Caki2 (cell line): ENCODE data around the gene FNDC11. TPM values are rescaled to one million over a fixed set of nuclear protein-coding genes. Genes with fewer than 3 reads are reported as not detected.
A peak's percentile ranks its signal among the peaks of the same experiment; 100 is the strongest.
"Not testable (repeated sequence)": the region's sequence is repeated elsewhere in the genome, so short reads cannot be mapped to it uniquely, and the experiment has no call there.

Source experiments
- DNase-seq: peaks from one replicate; pipeline ENCODE4 v3.0.0-alpha.2; 2015; ENCODE audit warnings: low read depth
- in situ Hi-C: cut with HindIII; loops from 2 replicates; pipeline ENCODE4 v1.10.0; 2016; ENCODE audit warnings: low sequenced_read_pairs, low pct_unique_long_range_greater_than_20kb, mixed read lengths
- total RNA-seq: library from RNA; depleted of rRNA; stranded (reverse); fragments of >200 nt; shearing (Covaris generic); gene quantifications from 2 replicates; pipeline ENCODE4 v1.2.3, GENCODE V29; 2014; ENCODE audit warnings: low replicate concordance

The FNDC11 gene
- total RNA-seq, 1 experiment from 2014 or later, result 1.1 TPM

DNA sequence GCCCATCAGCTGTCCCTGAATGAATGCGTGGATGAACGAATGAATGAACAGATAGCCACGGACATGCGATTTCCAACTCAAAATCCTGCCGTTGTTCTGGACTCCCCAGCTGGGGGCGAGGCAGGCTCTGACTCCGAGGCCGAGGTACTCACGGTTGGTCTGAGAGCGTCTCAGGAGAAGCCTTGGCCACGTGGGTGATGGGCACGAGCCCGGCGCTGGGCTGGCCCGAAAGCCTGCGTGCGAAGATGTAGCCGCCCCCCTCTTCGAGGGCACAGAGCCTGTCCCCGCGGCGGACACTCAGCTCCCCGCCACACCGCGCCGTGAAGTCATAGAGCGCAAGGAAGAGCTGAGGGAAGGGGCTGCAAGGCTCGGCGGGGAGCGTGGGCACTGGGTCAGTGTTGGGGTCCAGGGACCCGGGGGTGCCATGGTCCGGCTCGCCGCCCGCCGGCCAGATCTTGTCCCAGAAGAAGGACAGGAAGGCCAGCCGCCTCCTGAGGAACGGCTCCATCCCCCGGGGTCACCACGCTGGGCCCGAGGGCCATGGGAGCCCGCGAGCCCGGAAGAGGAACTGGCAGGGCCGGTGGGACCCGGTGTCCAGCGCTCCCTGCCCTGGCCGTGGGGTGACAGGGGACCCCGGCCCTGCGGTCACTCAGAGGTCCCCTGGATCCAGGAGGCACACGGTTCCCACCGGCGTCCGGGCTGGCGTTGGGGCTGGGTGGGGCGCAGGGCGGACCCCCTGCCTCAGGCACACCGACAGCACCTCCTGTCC is 6.8 kb upstream of the FNDC11 start:
- no peak for DNase-seq
- in situ Hi-C loops, result no loop called here

DNA sequence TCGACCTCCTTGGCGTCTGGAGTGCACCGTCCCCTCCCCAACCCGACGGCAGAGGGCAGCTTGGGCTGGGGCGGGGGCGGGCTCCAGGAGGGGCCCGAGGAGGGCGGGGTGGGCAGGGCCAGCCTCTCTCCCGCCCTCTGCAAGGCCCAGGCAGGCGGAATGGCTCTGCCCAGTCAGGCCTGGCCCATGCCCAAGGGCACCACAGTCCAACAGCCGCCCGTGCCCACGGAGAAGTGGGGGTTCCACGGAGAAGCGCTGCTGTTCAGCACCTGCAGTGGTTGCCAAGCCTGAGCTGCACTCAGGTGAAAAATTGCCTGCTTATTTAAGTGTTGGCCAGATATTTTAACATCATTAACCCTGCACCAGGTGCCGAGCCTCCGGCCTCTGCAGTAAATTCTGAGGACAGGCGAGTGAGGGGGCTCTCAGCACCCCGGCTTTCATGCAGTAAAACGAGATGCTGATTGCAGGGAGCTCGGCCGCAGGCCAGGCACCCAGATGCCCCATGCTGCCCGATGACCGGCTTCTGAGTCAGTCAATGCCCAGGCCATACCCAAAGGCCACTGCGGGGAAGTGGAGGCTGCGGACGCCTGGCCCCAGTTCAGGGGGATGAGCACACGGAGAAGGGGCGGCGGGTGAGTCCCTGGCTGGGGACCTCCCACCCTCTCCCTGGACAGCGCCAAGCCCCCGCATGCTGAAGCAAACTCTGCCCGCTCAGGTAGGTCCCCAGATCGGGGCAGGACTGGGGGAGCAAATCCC is 6.1 kb upstream of the FNDC11 start, which contains the start of gene SRMS:
Gene SRMS (minus strand): TSS at position 25 of the 756 bp plus-strand sequence. CDS start 286 bp downstream, outside the sequence.
- in situ Hi-C loops, result no loop called here
- DNase-seq, result no peak

DNA sequence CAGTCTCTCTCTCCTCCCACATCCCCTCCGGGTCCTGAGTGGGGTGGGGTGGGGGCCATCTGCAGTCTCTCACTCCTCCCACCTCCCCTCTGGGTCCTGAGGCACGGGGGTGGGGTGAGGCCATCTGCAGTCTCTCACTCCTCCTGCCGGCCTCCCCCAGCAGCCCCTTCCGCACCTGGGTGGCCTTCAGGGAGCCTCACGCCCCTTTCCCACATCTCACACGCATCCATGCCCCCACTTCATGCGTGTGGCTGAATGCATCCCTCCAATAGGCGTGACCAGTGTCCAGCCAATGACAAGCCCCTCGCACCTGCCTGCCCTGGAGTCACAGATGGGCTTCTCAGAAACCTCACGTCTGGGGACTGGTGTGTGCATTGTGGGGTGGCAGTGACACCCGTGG is 5.4 kb upstream of the FNDC11 start:
- in situ Hi-C loops, result no loop called here
- DNase-seq, result no peak

DNA sequence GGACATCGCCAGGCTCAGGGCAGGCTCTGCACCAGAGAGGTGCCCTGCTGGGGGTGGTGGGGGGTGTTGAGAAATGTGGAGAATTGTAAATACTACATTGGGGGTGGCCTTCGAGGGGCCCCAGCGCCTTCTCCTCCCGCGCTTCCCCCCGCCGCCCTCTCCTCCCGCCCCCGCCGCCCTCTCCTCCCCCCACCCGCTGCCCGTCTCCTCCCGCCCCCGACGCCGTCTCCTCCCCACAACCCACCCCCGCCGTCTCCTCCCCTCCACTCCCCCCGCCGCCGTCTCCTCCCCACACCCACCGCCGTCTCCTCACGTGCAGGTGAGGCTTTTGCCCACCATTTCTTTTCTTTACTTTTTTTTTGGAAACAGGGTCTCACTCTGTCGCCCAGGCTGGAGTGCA is 4.9 kb upstream of the FNDC11 start:
- no peak for DNase-seq
- in situ Hi-C loops, result no loop called here

DNA sequence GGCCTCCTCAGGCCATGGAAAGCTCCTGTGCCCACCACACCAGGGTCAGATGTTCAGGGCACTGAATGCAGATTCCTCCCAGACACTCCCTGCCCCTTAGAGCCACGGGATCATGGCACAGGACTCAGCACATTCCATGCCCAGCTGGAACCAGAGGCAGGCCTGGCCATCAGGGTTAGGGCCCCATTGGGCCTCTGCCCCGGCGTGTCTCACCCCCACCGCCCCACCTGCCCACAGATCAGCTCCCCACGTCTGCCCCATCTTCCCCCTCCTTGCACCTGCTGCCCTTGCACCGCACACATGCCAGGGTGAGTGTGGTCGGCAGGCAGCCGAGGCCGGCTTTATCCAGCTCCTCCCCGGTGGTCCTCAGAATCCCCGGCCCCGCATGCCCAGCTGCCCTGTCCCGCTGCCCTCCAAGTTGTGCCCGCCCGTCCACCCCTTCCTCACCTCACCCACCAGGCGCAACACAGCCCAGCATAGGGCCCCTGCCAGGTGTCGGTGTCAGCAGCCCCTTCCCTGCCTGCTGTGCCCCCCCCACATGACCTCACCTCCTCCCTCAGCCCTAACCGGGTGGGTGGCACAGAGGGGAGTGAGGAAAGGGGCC is 4.2 kb upstream of the FNDC11 start:
- DNase-seq, result no peak
- in situ Hi-C loops, result no loop called here

DNA sequence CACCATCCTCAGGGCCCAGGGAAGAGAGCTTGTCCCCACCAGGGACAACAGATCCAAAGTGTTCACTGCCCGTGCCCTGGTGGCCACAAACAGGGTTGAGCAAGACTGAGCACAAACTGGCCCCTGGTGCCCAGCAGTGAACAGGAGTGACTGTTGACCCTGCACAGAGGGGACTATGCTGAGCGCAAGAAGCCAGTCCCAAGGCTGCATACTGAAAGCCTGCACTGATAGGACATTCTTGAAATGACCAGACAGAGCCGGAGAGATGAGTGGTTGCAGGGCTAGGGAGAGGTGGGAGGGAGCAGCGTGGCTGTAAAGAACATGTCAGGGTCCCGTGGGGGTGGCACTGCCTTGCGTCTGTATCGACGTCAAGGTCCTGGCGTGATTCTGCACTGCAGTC is 2.9 kb upstream of the FNDC11 start:
- in situ Hi-C loops, result no loop called here
- no peak for DNase-seq

DNA sequence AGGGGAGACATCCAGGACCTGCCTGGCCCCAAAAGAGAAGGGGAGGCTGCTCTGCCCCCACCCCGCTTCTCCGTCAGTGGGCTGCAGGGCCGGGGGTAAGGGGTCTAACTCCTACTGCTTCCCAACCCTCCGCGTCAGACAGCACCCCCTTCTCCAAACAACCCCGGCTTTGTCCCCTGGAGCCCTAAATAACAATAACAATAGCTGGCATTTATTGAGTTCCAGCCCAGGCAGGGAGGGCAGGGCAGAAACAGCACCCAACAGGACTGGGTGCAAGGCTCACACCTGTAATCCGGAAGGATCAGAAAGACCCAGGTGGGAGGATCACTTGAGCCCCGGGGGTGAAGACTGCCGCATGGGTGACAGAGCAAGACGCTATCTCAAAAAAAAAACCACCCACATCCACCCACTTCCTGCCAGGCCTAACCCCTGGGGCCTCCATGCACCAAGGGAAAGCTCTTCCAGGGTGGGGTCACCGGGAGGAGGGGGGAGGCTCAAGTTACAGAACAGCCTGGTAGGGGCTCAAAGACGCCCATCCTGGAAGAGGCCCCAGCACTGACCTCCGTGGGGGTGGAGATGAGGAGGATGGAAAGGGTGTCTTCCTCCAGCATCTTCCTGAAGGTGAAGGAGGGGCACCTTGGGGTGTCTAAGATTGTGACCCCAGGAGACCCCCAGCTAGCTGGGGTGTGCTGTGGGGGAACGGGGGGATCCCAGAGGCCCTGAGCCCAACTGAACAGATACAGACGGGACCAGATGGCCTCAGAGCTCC is 1.3 kb upstream of the FNDC11 start:
- no peak for DNase-seq

DNA sequence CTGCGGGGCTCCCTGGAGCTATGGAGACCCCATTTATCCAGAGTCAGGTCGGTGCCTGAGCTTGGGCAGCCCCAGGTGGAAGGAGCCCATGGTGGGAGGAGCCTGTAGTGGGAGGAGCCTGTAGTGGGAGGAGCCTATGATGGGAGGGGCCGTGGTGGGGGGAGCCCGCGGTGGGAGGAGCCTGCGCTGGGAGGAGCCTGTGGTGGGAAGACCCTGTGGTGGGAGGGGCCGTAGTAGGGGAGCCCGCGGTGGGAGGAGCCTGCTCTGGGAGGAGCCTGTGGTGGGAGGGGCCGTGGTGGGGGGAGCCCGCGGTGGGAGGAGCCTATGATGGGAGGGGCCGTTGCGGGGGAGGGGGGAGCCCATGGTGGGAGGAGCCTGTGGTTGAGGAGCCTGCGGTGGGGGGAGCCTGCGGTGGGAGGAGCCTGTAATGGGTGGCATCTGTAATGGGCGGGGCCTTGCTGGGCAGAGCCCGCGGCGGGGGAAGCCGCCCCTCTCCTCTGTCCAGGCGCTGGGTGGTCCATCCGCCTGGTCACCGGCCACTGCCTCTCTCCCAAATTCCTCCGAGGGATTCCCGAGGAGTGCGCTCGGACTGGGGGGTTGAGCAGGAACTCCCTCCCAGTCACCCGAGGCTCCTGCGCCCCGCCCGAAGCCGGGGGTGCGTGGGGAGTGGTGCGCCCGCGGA is 567 bp upstream of the FNDC11 start:
- DNase-seq, result peak; percentile 80
- in situ Hi-C loops, result no loop called here

More for the DNA sequence above, 1.3 kb upstream of the FNDC11 start:
- in situ Hi-C loops, result no loop called here

DNA sequence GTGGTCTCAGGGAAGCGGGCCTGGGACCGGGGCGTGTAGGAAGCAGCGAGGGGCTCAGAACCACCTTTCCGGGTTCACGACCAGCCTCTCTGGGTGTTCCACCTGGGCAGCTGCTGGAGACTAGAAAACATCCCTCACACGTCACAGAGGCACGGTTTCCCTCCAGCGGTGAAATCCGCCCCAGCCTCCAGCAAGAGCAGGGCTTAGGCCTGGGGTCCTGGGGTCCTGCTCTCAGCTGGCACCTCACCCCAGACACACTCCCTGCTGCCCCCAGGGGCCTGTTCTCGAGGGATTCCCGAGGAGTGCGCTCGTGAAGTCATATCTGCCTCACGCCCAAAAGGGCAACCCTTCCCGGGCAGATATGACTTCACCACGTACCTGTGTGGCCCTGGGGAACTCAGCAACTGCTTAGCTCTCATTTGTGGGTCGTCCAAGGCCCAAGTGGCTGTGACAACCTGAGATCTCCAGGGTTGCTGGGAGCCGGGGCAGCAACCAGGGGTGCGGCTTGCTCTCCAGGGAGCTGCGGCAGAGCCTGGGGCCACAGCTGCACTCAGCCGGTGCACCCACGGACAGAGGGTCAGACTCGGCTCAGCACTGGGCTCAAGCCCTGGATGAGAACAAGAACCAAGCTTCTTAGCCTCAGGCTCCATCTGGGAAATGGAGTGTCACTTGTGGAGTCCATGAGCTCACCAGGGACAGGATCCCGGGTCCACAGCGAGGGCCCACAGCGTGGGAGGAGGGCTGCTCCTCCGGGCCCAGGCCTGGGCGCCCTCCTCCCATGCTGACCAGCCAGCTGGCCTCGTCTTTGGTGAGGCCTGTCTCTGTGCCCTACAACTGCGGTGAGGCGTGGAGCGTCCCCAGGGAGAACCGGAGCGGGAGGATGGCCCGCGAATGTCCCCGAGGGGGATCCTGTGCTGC is 661 bp downstream of the FNDC11 start:
- DNase-seq, result no peak

DNA sequence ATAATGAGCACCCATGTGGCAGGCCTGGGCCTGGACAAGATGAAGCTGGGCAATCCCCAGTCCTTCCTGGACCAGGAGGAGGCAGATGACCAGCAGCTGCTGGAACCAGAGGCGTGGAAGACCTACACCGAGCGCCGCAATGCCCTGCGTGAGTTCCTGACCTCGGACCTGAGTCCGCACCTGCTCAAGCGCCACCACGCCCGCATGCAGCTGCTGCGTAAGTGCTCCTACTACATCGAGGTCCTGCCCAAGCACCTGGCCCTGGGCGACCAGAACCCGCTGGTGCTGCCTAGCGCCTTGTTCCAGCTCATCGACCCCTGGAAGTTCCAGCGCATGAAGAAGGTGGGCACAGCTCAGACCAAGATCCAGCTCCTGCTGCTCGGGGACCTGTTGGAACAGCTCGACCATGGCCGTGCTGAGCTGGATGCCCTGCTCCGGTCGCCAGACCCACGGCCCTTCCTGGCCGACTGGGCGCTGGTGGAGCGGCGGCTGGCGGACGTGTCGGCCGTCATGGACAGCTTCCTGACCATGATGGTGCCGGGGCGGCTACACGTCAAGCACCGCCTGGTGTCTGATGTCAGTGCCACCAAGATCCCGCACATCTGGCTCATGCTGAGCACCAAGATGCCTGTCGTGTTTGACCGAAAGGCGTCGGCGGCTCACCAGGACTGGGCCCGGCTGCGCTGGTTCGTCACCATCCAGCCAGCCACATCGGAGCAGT is 1.9 kb downstream of the FNDC11 start:
- DNase-seq, result no peak
- in situ Hi-C loops, result no loop called here

More for the DNA sequence above, 661 bp downstream of the FNDC11 start:
- in situ Hi-C loops, result no loop called here

DNA sequence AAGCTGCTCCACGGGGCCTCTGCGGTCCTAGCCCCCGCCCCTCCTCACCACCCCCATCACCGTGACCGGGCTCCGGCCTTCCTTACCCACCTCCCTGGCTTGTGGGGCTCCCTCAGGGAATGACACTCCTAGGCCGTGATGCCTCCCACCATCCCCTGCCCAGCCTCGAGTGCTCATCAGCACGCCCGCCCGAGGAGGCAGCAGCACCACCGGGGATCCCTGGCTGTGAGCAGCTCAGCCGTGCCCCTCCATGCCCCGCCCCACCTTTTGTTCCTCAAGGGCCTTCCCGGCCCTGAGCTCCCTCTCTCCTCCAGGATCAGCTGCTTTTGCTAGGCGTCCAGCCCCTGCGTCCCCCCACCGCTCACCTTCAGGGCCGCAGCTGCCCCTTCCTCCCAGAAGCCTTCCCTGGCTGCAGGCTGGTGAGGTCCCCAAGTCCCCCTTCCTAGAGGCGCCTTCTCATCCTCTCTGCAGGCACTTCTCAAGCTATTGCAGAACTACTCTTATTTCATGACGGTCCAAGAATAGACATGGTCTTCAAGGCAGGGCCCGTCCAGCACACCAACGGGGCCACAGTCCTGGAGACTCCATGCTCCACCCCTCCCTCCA is 3.0 kb downstream of the FNDC11 start:
- DNase-seq, result no peak
- in situ Hi-C loops, result no loop called here

DNA sequence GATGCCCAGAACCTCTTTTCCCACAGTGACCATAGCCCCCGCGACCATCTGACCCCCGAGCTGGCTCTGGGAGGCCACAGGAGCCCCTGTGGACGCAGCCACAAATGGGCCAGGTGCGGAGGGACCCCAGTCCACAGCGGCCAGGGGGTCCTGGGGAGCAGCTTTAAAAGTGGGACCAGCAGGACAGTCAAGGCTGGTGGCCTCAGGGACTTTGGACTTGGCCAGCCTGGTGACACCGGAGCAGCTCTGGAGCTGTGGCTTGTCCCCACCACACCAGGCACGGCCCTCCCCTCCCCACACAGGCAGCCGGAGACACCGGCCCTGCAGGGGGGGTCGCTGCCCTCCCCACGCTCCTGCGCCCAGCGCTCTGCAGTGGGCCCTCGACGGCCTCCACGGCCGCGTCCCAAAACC is 3.5 kb downstream of the FNDC11 start:
- in situ Hi-C loops, result no loop called here
- no peak for DNase-seq

DNA sequence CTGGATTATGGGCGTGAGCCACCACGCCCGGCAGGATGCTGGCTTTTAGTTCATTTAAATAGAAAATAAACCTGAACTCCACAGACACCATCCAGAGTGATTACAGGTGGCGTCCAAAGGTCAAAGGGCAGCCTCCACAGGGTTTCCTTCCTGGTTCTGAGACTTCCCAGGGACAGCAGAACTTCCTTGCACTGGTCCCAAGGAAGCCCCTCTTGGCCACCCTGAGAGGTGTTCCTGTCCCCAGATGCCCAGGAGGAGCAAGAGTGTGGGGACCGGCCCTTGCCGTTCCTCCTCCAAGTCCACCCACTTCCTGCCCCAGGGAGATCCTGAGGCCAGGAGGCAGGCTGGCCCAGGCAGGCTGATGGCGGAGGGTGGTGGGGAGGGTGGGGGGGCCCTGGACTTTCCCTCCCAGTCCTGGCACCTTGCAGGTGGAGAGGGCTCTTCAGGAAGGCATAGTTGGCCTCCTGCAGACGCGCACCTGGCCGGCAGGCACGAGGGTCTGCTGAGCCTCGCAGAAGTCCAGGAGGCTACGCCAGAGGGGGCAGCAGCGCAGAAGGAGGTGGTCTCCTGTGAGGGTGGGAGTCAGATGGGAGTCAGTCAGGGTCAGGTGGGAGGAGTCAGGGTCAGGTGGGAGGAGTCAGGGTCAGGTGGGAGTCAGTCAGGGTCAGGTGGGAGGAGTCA is 5.0 kb downstream of the FNDC11 start:
- in situ Hi-C loops, result no loop called here
- DNase-seq, result no peak

DNA sequence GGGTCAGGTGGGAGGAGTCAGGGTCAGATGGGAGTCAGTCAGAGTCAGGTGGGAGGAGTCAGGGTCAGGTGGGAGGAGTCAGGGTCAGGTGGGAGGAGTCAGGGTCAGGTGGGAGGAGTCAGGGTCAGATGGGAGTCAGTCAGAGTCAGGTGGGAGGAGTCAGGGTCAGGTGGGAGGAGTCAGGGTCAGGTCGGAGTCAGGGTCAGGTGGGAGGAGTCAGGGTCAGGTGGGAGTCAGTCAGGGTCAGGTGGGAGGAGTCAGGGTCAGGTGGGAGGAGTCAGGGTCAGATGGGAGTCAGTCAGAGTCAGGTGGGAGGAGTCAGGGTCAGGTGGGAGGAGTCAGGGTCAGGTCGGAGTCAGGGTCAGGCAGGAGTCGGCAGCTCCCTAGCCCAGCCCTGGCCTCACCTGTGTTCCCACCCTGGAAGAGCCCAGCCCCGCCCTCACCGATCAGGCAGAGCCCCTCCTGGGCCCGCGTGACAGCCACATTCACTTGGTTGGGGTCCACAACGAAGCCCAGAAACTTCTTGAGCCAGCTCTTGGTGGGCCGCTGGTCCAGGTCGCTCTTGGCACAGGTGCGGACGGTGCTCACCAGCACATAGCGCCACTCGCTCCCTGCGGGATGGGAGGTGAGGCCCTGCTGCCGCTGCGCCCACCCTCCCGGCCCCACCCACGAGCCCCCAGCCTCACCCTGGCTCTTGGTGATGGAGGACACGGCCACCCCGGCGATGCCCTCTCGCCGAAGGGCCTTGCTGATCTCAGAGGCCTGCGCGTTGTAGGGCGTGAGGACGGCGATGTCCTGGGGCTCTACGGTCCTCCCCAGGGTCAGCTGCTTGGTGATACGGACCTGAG is 5.8 kb downstream of the FNDC11 start:
- in situ Hi-C loops, DNase-seq: not testable (repeated sequence)

DNA sequence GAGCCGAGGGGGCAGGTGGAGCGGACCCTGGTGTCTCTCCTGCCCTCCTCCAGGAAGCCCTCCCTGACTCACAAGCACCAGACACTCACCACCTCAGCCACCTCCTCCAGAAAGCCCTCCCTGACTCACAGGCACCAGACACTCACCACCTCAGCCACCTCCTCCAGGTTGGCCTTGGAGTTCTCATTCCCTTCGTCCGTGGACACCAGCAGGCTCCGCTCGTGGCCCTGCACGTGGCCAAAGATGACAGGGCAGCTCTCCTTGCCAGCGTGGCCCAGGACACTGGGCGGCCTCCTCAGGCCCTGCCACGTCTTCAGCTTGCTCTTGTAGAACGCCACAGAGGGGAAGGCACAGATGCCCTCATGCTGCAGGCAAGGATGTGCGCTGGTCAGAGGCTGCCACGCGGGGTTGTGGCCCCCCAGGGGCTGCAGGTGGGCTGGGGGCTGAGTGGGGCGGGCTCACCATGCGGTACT is 6.4 kb downstream of the FNDC11 start:
- in situ Hi-C loops, result no loop called here
- DNase-seq, result no peak
